Fibroblast of pulmonary artery (primary cell): ENCODE results near the gene TBCB.

Experiments used
- DNase-seq: peaks from one replicate; pipeline ENCODE4 v3.0.0-alpha.2; 2010; ENCODE audit warnings: low read depth
- H3K4me3 ChIP-seq: replicated peaks from 2 replicates; pipeline ENCODE4 v1.5.1; 2011; ENCODE audit warnings: low read depth, mild to moderate bottlenecking, control low read depth, low read length, moderate library complexity
- CTCF ChIP-seq: IDR thresholded peaks from 2 replicates; pipeline ENCODE4 v1.5.1; 2011; ENCODE audit warnings: mild to moderate bottlenecking, control low read depth, low read length, inconsistent platforms; ENCODE audit errors: missing control alignments

Gene TBCB

GRCh38 chr19:36103040-36103626 is 12.1 kb upstream of the TBCB start:
- no peak overlapping the region for H3K4me3 ChIP-seq
- no peak for TF ChIP-seq CTCF
- DNase-seq, result no peak

GRCh38 chr19:36103842-36104552 is 11.3 kb upstream of the TBCB start:
- H3K4me3 ChIP-seq, result no peak overlapping the region
- DNase-seq, result no peak
- no peak for TF ChIP-seq CTCF

GRCh38 chr19:36106441-36106840 is 8.8 kb upstream of the TBCB start:
- TF ChIP-seq CTCF, result no peak
- no peak overlapping the region for H3K4me3 ChIP-seq
- no peak for DNase-seq

GRCh38 chr19:36106991-36107390 is 8.3 kb upstream of the TBCB start:
- DNase-seq, result no peak
- no peak for TF ChIP-seq CTCF
- H3K4me3 ChIP-seq, result no peak overlapping the region

- DNase-seq, result no peak
- H3K4me3 ChIP-seq, result no peak overlapping the region
- TF ChIP-seq CTCF, result no peak
These were observed 6.6 kb upstream of the TBCB start for GRCh38 chr19:36108684-36109083.

GRCh38 chr19:36110487-36111199 is 4.6 kb upstream of the TBCB start, which contains the start of gene OVOL3:
OVOL3 (plus strand) TSS chr19:36111143; CDS start chr19:36111203, 60 bp downstream.
- TF ChIP-seq CTCF, result no peak
- H3K4me3 ChIP-seq, result no peak within 1 kb of the TSS
- DNase-seq, result no peak
